HepG2 (cell line): ENCODE results near the gene FAM111A. TPM values are rescaled to one million over a fixed set of nuclear protein-coding genes. Genes with fewer than 3 reads are reported as not detected.

Experiments used
- FOXP1 ChIP-seq, 2 experiments: fragments of 450-650 bp in 1 of 2; IDR thresholded peaks; 2 replicates each; pipeline ENCODE4 v1.6.1; 2017 to 2018; ENCODE audit warnings: antibody characterized with exemption in 1 of 2
- GABPA ChIP-seq, 2 experiments: IDR thresholded peaks; 2 replicates each; pipeline ENCODE4 v1.6.1; 2011 to 2016; ENCODE audit warnings: low read depth in 2 of 2, low read length in 1 of 2, missing biosample characterization in 1 of 2, missing genetic modification characterization in 1 of 2
- HHEX ChIP-seq: IDR thresholded peaks from 2 replicates; pipeline ENCODE4 v1.6.1; 2016; ENCODE audit warnings: control low read depth
- PRPF4 ChIP-seq: fragments of 200-400 bp; formaldehyde crosslinking; IDR thresholded peaks from 2 replicates; pipeline ENCODE4 v1.6.1; 2016; ENCODE audit warnings: low read length, low read depth; ENCODE audit not compliant: poor library complexity, severe bottlenecking
- PTBP1 ChIP-seq: fragments of 200-400 bp; formaldehyde crosslinking; IDR thresholded peaks from 2 replicates; pipeline ENCODE4 v1.6.1; 2018; ENCODE audit warnings: low read length, low read depth; ENCODE audit not compliant: poor library complexity, severe bottlenecking
- REPIN1 ChIP-seq: sonication (generic); formaldehyde crosslinking; IDR thresholded peaks from 2 replicates; pipeline ENCODE4 v1.8.0; 2022; ENCODE audit warnings: missing genetic modification reagents, low read depth, mild to moderate bottlenecking, borderline replicate concordance
- SNRNP70 ChIP-seq: fragments of 200-400 bp; formaldehyde crosslinking; IDR thresholded peaks from 2 replicates; pipeline ENCODE4 v1.6.1; 2017; ENCODE audit warnings: mild to moderate bottlenecking, low read depth, low read length, moderate library complexity
- SOX5 ChIP-seq: IDR thresholded peaks from 2 replicates; pipeline ENCODE4 v1.6.1; 2016; ENCODE audit warnings: borderline replicate concordance
- TAF1 ChIP-seq: sonication (generic); formaldehyde crosslinking; IDR thresholded peaks from 2 replicates; pipeline ENCODE4 v1.4.0; 2020; ENCODE audit warnings: missing genetic modification reagents
- TBX3 ChIP-seq: fragments of 450-650 bp; IDR thresholded peaks from 2 replicates; pipeline ENCODE4 v1.6.1; 2017; ENCODE audit warnings: antibody characterized with exemption, mild to moderate bottlenecking, inconsistent platforms, borderline replicate concordance
- THAP7 ChIP-seq: sonication (generic); formaldehyde crosslinking; IDR thresholded peaks from 2 replicates; pipeline ENCODE4 v1.8.1; 2023; ENCODE audit warnings: mild to moderate bottlenecking, missing genetic modification reagents
- ZBTB46 ChIP-seq: sonication (generic); formaldehyde crosslinking; IDR thresholded peaks from 2 replicates; pipeline ENCODE4 v1.4.0; 2020; ENCODE audit warnings: mild to moderate bottlenecking, missing genetic modification reagents, borderline replicate concordance
- ZNF124 ChIP-seq: sonication (generic); formaldehyde crosslinking; IDR thresholded peaks from 2 replicates; pipeline ENCODE4 v1.4.0; 2020; ENCODE audit warnings: missing genetic modification reagents
- ZNF232 ChIP-seq: sonication (generic); formaldehyde crosslinking; IDR thresholded peaks from 2 replicates; pipeline ENCODE4 v1.4.0; 2020; ENCODE audit warnings: missing genetic modification reagents, borderline replicate concordance
- ZNF75D ChIP-seq: sonication (generic); formaldehyde crosslinking; IDR thresholded peaks from 2 replicates; pipeline ENCODE4 v1.8.1; 2023; ENCODE audit warnings: missing genetic modification reagents, mild to moderate bottlenecking, borderline replicate concordance
- ZNF878 ChIP-seq: sonication (generic); formaldehyde crosslinking; IDR thresholded peaks from 2 replicates; pipeline ENCODE4 v1.8.1; 2023; ENCODE audit warnings: mild to moderate bottlenecking, missing genetic modification reagents, moderate library complexity
- ZSCAN12 ChIP-seq: sonication (generic); formaldehyde crosslinking; IDR thresholded peaks from 2 replicates; pipeline ENCODE4 v1.9.0; 2021; ENCODE audit warnings: mild to moderate bottlenecking, missing genetic modification reagents
- polyA plus RNA-seq, 8 experiments: library from polyadenylated mRNA; depleted of rRNA in 3 of 8; stranded (reverse) in 7 of 8; unstranded in 1 of 8; fragments of >200 nt; fragmentation: Illumina TruSeq in 4 of 8; extraction: Trizol in 4 of 8; gene quantifications; 2 replicates each; pipeline versions ENCODE4 v1.2.1 to v1.2.3, GENCODE V29; 2011 to 2016; ENCODE audit warnings: low read depth in 4 of 8, missing spikeins in 1 of 8, mixed read lengths in 1 of 8; ENCODE audit not compliant: insufficient read depth in 1 of 8
- total RNA-seq, 5 experiments: library from RNA; depleted of rRNA; stranded (reverse); fragments of >200 nt; fragmentation: Illumina TruSeq; extraction: Trizol; gene quantifications; 2 replicates each; pipeline ENCODE4 v1.2.3, GENCODE V29; 2016; ENCODE audit warnings: low read depth in 1 of 5
- TF ChIP-seq, protein P1 (sequence below): sonication (generic); formaldehyde crosslinking; IDR thresholded peaks from 2 replicates; pipeline ENCODE4 v1.4.0; 2020; ENCODE audit warnings: missing genetic modification reagents; ENCODE audit errors: not compliant biosample characterization
- TF ChIP-seq, protein P2 (sequence below): sonication (generic); formaldehyde crosslinking; IDR thresholded peaks from 2 replicates; pipeline ENCODE4 v1.5.0; 2020; ENCODE audit warnings: mild to moderate bottlenecking, missing genetic modification reagents
- TF ChIP-seq, protein P3 (sequence below): sonication (generic); formaldehyde crosslinking; IDR thresholded peaks from 2 replicates; pipeline ENCODE4 v1.5.1; 2020; ENCODE audit warnings: mild to moderate bottlenecking, missing genetic modification reagents, moderate library complexity

FAM111A gene
- total and polyA plus RNA-seq, 2 of the 13 experiments (the other 11 are each of a cell fraction or from before 2014, with no cell fraction given): 3.2 to 13.5 TPM

GRCh38 chr11:59142530-59143507 is at the start of gene FAM111A (continued):
- TF ChIP-seq, protein P1, sequence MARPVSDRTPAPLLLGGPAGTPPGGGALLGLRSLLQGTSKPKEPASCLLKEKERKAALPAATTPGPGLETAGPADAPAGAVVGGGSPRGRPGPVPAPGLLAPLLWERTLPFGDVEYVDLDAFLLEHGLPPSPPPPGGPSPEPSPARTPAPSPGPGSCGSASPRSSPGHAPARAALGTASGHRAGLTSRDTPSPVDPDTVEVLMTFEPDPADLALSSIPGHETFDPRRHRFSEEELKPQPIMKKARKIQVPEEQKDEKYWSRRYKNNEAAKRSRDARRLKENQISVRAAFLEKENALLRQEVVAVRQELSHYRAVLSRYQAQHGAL (CRISPR knock-in tag): no peak
- TF ChIP-seq, protein P2, sequence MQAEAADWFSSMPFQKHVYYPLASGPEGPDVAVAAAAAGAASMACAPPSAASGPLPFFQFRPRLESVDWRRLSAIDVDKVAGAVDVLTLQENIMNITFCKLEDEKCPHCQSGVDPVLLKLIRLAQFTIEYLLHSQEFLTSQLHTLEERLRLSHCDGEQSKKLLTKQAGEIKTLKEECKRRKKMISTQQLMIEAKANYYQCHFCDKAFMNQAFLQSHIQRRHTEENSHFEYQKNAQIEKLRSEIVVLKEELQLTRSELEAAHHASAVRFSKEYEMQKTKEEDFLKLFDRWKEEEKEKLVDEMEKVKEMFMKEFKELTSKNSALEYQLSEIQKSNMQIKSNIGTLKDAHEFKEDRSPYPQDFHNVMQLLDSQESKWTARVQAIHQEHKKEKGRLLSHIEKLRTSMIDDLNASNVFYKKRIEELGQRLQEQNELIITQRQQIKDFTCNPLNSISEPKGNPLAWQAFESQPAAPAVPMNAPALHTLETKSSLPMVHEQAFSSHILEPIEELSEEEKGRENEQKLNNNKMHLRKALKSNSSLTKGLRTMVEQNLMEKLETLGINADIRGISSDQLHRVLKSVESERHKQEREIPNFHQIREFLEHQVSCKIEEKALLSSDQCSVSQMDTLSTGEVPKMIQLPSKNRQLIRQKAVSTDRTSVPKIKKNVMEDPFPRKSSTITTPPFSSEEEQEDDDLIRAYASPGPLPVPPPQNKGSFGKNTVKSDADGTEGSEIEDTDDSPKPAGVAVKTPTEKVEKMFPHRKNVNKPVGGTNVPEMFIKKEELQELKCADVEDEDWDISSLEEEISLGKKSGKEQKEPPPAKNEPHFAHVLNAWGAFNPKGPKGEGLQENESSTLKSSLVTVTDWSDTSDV (CRISPR knock-in tag): no peak
- TF ChIP-seq SOX5 (CRISPR knock-in tag) (no peak), ZBTB46 (CRISPR knock-in tag) (0 out of 2 replicates have a peak, but pooled peaks have one; percentile 41), ZNF878 (0 out of 2 replicates have a peak, but pooled peaks have one; percentile 50), REPIN1 (peak; percentile 82), PRPF4 (no peak), THAP7 (CRISPR knock-in tag) (no peak), ZNF124 (no peak), TAF1 (CRISPR knock-in tag) (peak; percentile 51; the same call in 1 of the 2 replicates), SNRNP70 (no peak), GABPA (IDR thresholded peaks at IDR 0.05; ENCODE audit: low read depth, low read length) (peak; percentile 52), GABPA (CRISPR knock-in tag; IDR thresholded peaks at IDR 0.05; ENCODE audit: low read depth) (peak; percentile 70), ZSCAN12 (CRISPR knock-in tag) (no peak), HHEX (CRISPR knock-in tag) (no peak), FOXP1 (IDR thresholded peaks at IDR 0.05) (no peak), FOXP1 (CRISPR knock-in tag; IDR thresholded peaks at IDR 0.05) (no peak), ZNF232 (CRISPR knock-in tag) (peak; percentile 79; the same call in 1 of the 2 replicates), ZNF75D (CRISPR knock-in tag) (no peak), PTBP1 (peak; percentile 59), TBX3 (no peak)
- TF ChIP-seq, protein P3, sequence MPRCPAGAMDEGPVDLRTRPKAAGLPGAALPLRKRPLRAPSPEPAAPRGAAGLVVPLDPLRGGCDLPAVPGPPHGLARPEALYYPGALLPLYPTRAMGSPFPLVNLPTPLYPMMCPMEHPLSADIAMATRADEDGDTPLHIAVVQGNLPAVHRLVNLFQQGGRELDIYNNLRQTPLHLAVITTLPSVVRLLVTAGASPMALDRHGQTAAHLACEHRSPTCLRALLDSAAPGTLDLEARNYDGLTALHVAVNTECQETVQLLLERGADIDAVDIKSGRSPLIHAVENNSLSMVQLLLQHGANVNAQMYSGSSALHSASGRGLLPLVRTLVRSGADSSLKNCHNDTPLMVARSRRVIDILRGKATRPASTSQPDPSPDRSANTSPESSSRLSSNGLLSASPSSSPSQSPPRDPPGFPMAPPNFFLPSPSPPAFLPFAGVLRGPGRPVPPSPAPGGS (CRISPR knock-in tag): peak; percentile 65; the same call in 1 of the 2 replicates
